Kidney (tissue), 14 donors: Measurements from ENCODE around the gene HSD11B1L. TPM values are rescaled to one million over a fixed set of nuclear protein-coding genes. Genes with fewer than 3 reads are reported as not detected.
A peak's percentile ranks its signal among the peaks of the same experiment; 100 is the strongest.

Experiments
- DNase-seq, 5 donors: peaks; one replicate each; pipeline ENCODE4 v3.0.0-alpha.2; 2013 to 2020
- FAIRE-seq: peaks from 2 replicates; lab custom pipeline; 2012; peaks lifted over from hg19 to GRCh38; lab: Jason Lieb, UNC
- H3K27ac ChIP-seq, 2 donors: one replicate each; pipeline ENCODE4 v1.7.0; 2013; ENCODE audit warnings: low read depth in 2 of 2, low read length in 2 of 2, inconsistent platforms in 1 of 2
- H3K27me3 ChIP-seq: one replicate; pipeline ENCODE4 v1.7.1; 2013; ENCODE audit warnings: low read length, inconsistent platforms; ENCODE audit not compliant: control insufficient read depth, insufficient read depth
- H3K36me3 ChIP-seq, 3 donors: one replicate each; pipeline versions ENCODE4 v1.7.0 to v1.7.1; 2013; ENCODE audit warnings: low read length in 3 of 3, control low read depth in 1 of 3, inconsistent platforms in 1 of 3; ENCODE audit not compliant: insufficient read depth in 3 of 3, control insufficient read depth in 2 of 3
- H3K4me1 ChIP-seq, 3 donors: one replicate each; pipeline versions ENCODE4 v1.7.0 to v1.7.1; 2013; ENCODE audit warnings: low read length in 3 of 3, inconsistent platforms in 1 of 3, low read depth in 1 of 3; ENCODE audit not compliant: control insufficient read depth in 2 of 3, insufficient read depth in 2 of 3
- H3K4me3 ChIP-seq, 3 donors: one replicate each; pipeline versions ENCODE4 v1.7.0 to v1.8.1; 2013; ENCODE audit warnings: low read length in 3 of 3, control low read depth in 1 of 3, inconsistent platforms in 1 of 3
- H3K9ac ChIP-seq, 3 donors: one replicate each; pipeline versions ENCODE4 v1.7.0 to v1.7.1; 2013; ENCODE audit warnings: low read length in 3 of 3, control low read depth in 1 of 3, inconsistent platforms in 1 of 3
- H3K9me3 ChIP-seq, 3 donors: one replicate each; pipeline versions ENCODE4 v1.7.0 to v1.7.1; 2013; ENCODE audit warnings: low read length in 3 of 3, control low read depth in 1 of 3, inconsistent platforms in 1 of 3; ENCODE audit not compliant: control insufficient read depth in 2 of 3, insufficient read depth in 1 of 3
- intact Hi-C: fragments of 100-400 bp; cut with DNase I; formaldehyde crosslinking; loops from one replicate; pipeline ENCODE4 v1.11.1; 2022
- polyA plus RNA-seq: library from polyadenylated mRNA; stranded (reverse); fragments of 350-450 nt; fragmentation: Illumina TruSeq; extraction: RNeasy Lipid Tissue Mini Kit (QIAGEN cat#74804); gene quantifications from one replicate; pipeline ENCODE4 v1.2.3, GENCODE V29; 2014; ENCODE audit warnings: low read depth, low replicate concordance; ENCODE audit not compliant: insufficient read depth
- total RNA-seq: library from RNA; stranded (reverse); fragmentation: NEBNext Ultra II Directional; extraction: Animal tissue kit (Norgen Biotek cat#: 25700); gene quantifications from one replicate; pipeline ENCODE4 v1.2.1, GENCODE V29; 2021
- TF ChIP-seq, protein P1 (sequence below): IDR thresholded peaks from 3 replicates; pipeline ENCODE4 v1.5.1; 2012; ENCODE audit warnings: mild to moderate bottlenecking, moderate library complexity, borderline replicate concordance; ENCODE audit not compliant: insufficient read depth; ENCODE audit errors: extremely low read depth
- donor health status: control.
- donor health status: control.
- donor health status: control.
- donor health status: control.
- donor health status: control.
- donor health status: DM: yes; HTN: yes; CAD: no.
- donor health status: Normal renal cell carcinoma (clear cell type).

Gene HSD11B1L
- total and polyA plus RNA-seq, 2 donors from 2014 or later: 7.8 to 29.9 TPM

DNA sequence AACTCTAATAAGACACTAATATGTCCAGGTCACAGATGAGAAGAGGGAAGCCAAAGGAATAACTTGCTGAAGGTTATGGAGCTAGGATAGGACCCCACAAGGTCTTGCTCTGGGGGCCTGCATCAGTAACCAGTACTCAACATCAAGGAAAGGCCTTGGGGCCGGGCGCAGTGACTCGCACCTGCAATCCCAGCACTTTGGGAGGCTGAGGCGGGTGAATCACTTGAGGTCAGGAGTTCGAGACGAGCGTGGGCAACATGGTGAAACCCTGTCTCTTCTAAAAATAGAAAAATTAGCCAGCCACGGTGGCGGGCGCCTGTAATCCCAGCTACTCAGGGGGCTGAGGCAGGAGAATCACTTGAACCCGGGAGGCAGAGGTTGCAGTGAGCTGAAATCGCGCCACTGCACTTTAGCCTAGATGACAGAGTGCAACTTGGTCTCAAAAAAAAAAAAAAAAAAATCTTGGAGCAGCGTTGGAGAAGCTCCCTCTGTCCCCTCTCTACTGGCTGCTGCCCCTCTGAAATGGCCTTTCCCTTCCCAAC is 37.3 kb downstream of the HSD11B1L start:
- TF ChIP-seq, protein P1, sequence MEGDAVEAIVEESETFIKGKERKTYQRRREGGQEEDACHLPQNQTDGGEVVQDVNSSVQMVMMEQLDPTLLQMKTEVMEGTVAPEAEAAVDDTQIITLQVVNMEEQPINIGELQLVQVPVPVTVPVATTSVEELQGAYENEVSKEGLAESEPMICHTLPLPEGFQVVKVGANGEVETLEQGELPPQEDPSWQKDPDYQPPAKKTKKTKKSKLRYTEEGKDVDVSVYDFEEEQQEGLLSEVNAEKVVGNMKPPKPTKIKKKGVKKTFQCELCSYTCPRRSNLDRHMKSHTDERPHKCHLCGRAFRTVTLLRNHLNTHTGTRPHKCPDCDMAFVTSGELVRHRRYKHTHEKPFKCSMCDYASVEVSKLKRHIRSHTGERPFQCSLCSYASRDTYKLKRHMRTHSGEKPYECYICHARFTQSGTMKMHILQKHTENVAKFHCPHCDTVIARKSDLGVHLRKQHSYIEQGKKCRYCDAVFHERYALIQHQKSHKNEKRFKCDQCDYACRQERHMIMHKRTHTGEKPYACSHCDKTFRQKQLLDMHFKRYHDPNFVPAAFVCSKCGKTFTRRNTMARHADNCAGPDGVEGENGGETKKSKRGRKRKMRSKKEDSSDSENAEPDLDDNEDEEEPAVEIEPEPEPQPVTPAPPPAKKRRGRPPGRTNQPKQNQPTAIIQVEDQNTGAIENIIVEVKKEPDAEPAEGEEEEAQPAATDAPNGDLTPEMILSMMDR: no peak
- H3K9ac ChIP-seq: no peak overlapping the region
- H3K4me3 ChIP-seq: peak overlapping the region in 1 of 3 donors; percentile 81
- no peak for FAIRE-seq
- H3K27me3 ChIP-seq: no peaks in the 10 kb centered on the region
- no peaks in the 10 kb centered on the region for H3K9me3 ChIP-seq
- DNase-seq: peak in 1 of 5 donors; percentile 43
- H3K36me3 ChIP-seq: peaks cover 0 to 10% (median 3%) of the 10 kb centered on the region in 3 donors
- no peak overlapping the region for H3K27ac ChIP-seq
- H3K4me1 ChIP-seq: peaks cover 0 to 17% (median 4%) of the 10 kb centered on the region in 3 donors
- intact Hi-C loops: no loop called here

DNA sequence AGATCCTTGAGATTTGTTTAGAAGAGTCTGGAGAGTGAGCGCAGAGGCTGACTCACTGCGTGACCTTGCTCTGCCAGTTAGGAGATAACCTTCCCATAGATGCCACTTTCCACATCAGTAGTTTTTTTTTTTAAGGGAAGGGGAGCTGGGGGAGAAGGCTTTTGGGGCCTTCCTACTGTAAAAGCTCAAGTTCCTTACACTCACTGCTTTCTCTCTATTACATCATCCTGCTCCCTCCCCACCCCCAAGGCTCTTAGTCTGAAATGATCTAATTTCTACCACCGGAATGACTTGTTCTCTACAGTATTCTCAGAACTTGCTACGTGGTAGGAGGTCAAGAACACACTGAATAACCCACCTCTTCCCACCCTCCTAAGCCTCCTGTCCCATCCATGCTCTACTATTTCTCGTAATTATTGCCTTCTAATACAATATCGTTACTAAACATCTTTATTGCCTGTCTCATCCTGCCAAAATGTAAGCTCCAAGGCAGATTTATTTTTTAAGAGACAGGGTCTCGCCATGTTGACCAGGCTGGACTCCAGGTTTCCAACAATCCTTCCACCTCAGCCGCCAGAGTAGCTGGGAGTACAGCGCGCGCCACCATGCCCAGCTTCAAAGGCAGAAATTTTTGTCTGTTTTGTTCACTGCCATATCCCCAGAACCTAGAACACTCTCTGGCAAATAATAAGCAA is 37.9 kb downstream of the HSD11B1L start:
- FAIRE-seq: no peak
- Histone ChIP-seq H3K27ac (no peak overlapping the region), H3K9me3 (no peaks in the 10 kb centered on the region)

GRCh38 chr19:5719274-5719960 is 38.6 kb downstream of the HSD11B1L start:
- Histone ChIP-seq H3K9ac (peak overlapping the region; percentile 67 to 80 (median 71)), H3K27me3 (no peaks in the 10 kb centered on the region), H3K36me3 (peaks cover 0 to 3% (median 0%) of the 10 kb centered on the region in 3 donors), H3K4me3 (peak overlapping the region; percentile 81 to 98 (median 85)), H3K9me3 (no peaks in the 10 kb centered on the region), H3K27ac (peak overlapping the region; percentile 94 to 98), H3K4me1 (peaks cover 0 to 17% (median 4%) of the 10 kb centered on the region in 3 donors)
- intact Hi-C loops: no loop called here
- TF ChIP-seq, protein P1: no peak
- FAIRE-seq: no peak
- peak in 3 of 5 donors; percentile 13 to 82 (median 71) for DNase-seq

More for the DNA sequence above, 37.9 kb downstream of the HSD11B1L start:
- peak overlapping the region; percentile 81 to 98 (median 85) for H3K4me3 ChIP-seq
- peak overlapping the region; percentile 67 to 80 (median 71) for H3K9ac ChIP-seq
- no peaks in the 10 kb centered on the region for H3K27me3 ChIP-seq
- intact Hi-C loops: no loop called here
- TF ChIP-seq, protein P1: no peak
- H3K36me3 ChIP-seq: peaks cover 0 to 4% (median 3%) of the 10 kb centered on the region in 3 donors
- DNase-seq: no peak
- H3K4me1 ChIP-seq: peaks cover 0 to 17% (median 4%) of the 10 kb centered on the region in 3 donors
